Measurements from ENCODE around the gene CCDC3. TPM values are rescaled to one million over a fixed set of nuclear protein-coding genes. Genes with fewer than 3 reads are reported as not detected.

CCDC3 gene
- total RNA-seq, 2 donors from 2014 or later, result 1.4 to 2.1 TPM

- Histone ChIP-seq H3K9ac (ENCODE audit: low read depth in 2 of 2, low read length in 2 of 2) (no peak overlapping the region), H3K4me1 (no peaks in the 10 kb centered on the region), H3K36me3 (no peaks in the 10 kb centered on the region), H3K27me3 (no peaks in the 10 kb centered on the region), H3K27ac (no peak overlapping the region), H3K4me3 (no peak overlapping the region), H3K9me3 (no peaks in the 10 kb centered on the region)
- TF ChIP-seq, protein P1, sequence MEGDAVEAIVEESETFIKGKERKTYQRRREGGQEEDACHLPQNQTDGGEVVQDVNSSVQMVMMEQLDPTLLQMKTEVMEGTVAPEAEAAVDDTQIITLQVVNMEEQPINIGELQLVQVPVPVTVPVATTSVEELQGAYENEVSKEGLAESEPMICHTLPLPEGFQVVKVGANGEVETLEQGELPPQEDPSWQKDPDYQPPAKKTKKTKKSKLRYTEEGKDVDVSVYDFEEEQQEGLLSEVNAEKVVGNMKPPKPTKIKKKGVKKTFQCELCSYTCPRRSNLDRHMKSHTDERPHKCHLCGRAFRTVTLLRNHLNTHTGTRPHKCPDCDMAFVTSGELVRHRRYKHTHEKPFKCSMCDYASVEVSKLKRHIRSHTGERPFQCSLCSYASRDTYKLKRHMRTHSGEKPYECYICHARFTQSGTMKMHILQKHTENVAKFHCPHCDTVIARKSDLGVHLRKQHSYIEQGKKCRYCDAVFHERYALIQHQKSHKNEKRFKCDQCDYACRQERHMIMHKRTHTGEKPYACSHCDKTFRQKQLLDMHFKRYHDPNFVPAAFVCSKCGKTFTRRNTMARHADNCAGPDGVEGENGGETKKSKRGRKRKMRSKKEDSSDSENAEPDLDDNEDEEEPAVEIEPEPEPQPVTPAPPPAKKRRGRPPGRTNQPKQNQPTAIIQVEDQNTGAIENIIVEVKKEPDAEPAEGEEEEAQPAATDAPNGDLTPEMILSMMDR (IDR thresholded peaks at IDR 0.05), result no peak
- intact Hi-C loops (cut with DNase I), result no loop called here
- DNase-seq, result no peak
Observed at GRCh38 chr10:12898271-12898670, 103.2 kb downstream of the CCDC3 start.

GRCh38 chr10:12897278-12897677 lies 104.2 kb downstream of the CCDC3 start:
- Histone ChIP-seq H3K4me1 (no peaks in the 10 kb centered on the region), H3K36me3 (no peaks in the 10 kb centered on the region), H3K27ac (no peak overlapping the region), H3K4me3 (no peak overlapping the region), H3K9ac (ENCODE audit: low read depth in 2 of 2, low read length in 2 of 2) (no peak overlapping the region), H3K27me3 (no peaks in the 10 kb centered on the region), H3K9me3 (no peaks in the 10 kb centered on the region)
- TF ChIP-seq, protein P1 (IDR thresholded peaks at IDR 0.05), result no peak
- intact Hi-C loops (cut with DNase I), result no loop called here
- no peak for DNase-seq

DNA sequence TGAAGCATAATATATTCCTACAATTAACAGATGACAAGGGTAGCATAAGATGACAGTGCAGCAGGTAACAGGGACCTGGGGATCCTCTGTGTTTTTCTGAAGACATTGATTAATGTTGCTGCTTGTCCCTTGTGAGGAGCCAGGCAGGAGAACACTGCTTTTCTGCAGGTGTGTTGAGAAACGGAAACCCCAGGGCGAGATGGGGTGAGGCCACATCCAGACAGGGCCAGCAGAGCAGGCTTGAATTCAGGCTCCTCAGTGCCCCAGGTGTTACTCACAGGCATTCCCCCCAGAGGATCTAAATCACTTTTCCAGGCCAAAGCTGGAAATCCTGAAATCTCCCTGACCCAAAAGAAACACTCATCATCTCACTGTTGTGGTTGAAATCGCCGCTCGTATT lies 105.3 kb downstream of the CCDC3 start:
- no peak overlapping the region for H3K9ac ChIP-seq (ENCODE audit: low read depth in 2 of 2, low read length in 2 of 2)
- no peaks in the 10 kb centered on the region for H3K27me3 ChIP-seq
- TF ChIP-seq, protein P1 (IDR thresholded peaks at IDR 0.05), result no peak
- intact Hi-C loops (cut with DNase I), result no loop called here
- H3K9me3 ChIP-seq, result no peaks in the 10 kb centered on the region
- no peak overlapping the region for H3K4me3 ChIP-seq
- no peak overlapping the region for H3K27ac ChIP-seq
- no peak for DNase-seq
- H3K4me1 ChIP-seq, result no peaks in the 10 kb centered on the region
- no peaks in the 10 kb centered on the region for H3K36me3 ChIP-seq

GRCh38 chr10:12892924-12893323 lies 108.6 kb downstream of the CCDC3 start:
- no peak for DNase-seq
- no peak overlapping the region for H3K9ac ChIP-seq (ENCODE audit: low read depth in 2 of 2, low read length in 2 of 2)
- H3K4me1 ChIP-seq, result no peaks in the 10 kb centered on the region
- no peaks in the 10 kb centered on the region for H3K27me3 ChIP-seq
- no peaks in the 10 kb centered on the region for H3K9me3 ChIP-seq
- H3K4me3 ChIP-seq, result no peak overlapping the region
- intact Hi-C loops (cut with DNase I), result no loop called here
- no peaks in the 10 kb centered on the region for H3K36me3 ChIP-seq
- TF ChIP-seq, protein P1 (IDR thresholded peaks at IDR 0.05), result no peak
- H3K27ac ChIP-seq, result no peak overlapping the region

DNA sequence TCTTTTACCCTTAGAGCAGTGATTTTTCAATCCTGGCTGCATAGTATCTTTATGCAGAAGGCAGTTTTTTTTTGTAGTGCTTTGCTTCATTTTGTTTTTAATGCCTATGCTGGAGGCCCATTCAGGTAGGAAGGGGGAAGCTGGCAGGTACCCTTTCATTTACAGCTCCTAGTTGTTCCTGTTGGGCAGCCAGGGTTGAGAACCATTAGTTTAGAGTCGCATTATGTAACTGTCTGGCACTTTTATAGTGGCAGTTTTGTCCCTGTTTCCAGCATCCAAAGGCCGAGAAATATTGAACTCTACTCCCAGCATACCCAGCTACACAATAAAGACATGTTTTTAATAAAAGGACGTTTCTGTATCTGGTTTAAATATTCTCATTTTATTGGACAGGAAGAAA lies 110.6 kb downstream of the CCDC3 start:
- Histone ChIP-seq H3K9ac (ENCODE audit: low read depth in 2 of 2, low read length in 2 of 2) (no peak overlapping the region), H3K36me3 (no peaks in the 10 kb centered on the region), H3K4me1 (no peaks in the 10 kb centered on the region), H3K27me3 (no peaks in the 10 kb centered on the region), H3K9me3 (no peaks in the 10 kb centered on the region), H3K27ac (no peak overlapping the region), H3K4me3 (no peak overlapping the region)
- TF ChIP-seq, protein P1 (IDR thresholded peaks at IDR 0.05), result no peak
- intact Hi-C loops (cut with DNase I), result no loop called here
- DNase-seq, result no peak

DNA sequence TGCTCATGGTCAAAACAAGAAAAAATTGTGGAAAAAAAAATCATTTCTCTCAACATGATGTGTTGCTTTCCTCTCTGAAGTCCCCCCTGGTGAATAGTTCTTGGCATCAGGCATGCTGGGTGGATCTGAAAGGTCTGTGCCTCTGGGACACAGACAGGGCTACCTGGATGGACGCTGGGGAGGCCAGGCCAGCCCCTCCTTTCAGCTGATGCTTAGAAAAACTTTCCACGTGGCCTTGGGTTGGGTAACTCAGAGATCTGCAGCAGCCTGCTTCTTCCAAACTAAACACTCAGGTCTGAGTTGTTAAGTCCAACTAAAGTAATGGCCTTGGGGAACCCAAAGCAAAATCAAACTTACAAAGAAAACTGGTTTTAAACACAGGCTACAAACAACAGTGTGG lies 113.0 kb downstream of the CCDC3 start:
- H3K27me3 ChIP-seq, result no peaks in the 10 kb centered on the region
- no peak overlapping the region for H3K9ac ChIP-seq (ENCODE audit: low read depth in 2 of 2, low read length in 2 of 2)
- no peak overlapping the region for H3K4me3 ChIP-seq
- no peaks in the 10 kb centered on the region for H3K4me1 ChIP-seq
- H3K36me3 ChIP-seq, result no peaks in the 10 kb centered on the region
- intact Hi-C loops (cut with DNase I), result no loop called here
- no peaks in the 10 kb centered on the region for H3K9me3 ChIP-seq
- no peak overlapping the region for H3K27ac ChIP-seq
- DNase-seq, result no peak
- TF ChIP-seq, protein P1 (IDR thresholded peaks at IDR 0.05), result no peak

Data from colonic mucosa (tissue), 4 donors.